Endothelial cell of umbilical vein (primary cell): ENCODE results near the gene IL32.

Experiments
- CTCF ChIP-seq, 2 donors: IDR thresholded peaks; 1 replicate in 1 of 2; 2 replicates in 1 of 2; pipeline ENCODE4 v1.5.1; 2011; ENCODE audit warnings: low read length in 2 of 2, mild to moderate bottlenecking in 2 of 2, moderate library complexity in 2 of 2, control low read depth in 1 of 2, inconsistent platforms in 1 of 2, low read depth in 1 of 2; ENCODE audit not compliant: insufficient read depth in 1 of 2; ENCODE audit errors: extremely low read depth in 1 of 2
- EZH2 ChIP-seq: IDR thresholded peaks from 2 replicates; pipeline ENCODE4 v1.6.1; 2012; ENCODE audit warnings: borderline replicate concordance, low read depth, mild to moderate bottlenecking, moderate library complexity, low read length, inconsistent platforms; ENCODE audit not compliant: severe bottlenecking

- TF ChIP-seq CTCF (IDR thresholded peaks at IDR 0.05; ENCODE audit: extremely low read depth in 1 of 2, insufficient read depth in 1 of 2, low read depth in 1 of 2, low read length in 2 of 2): peak; percentile 73 to 84
- no peak for TF ChIP-seq EZH2
These were observed 6.3 kb upstream of the IL32 start for GRCh38 chr16:3059041-3059722.
